Prostate gland (tissue), 2 donors: ENCODE data around the gene CEP250. TPM values are rescaled to one million over a fixed set of nuclear protein-coding genes. Genes with fewer than 3 reads are reported as not detected.
"Not testable (repeated sequence)": the region's sequence is repeated elsewhere in the genome, so short reads cannot be mapped to it uniquely, and the experiment has no call there.

ENCODE experiments used
- DNase-seq: peaks from one replicate; pipeline ENCODE4 v3.0.0-alpha.2; 2019; ENCODE audit warnings: low spot score
- H3K27ac ChIP-seq, 2 donors: fragments of 200-600 bp; sonication (generic); 2 replicates each; pipeline ENCODE4 v1.5.1; 2017 to 2019
- H3K27me3 ChIP-seq: fragments of 200-600 bp; sonication (generic); replicated peaks from 2 replicates; pipeline ENCODE4 v1.5.1; 2019; ENCODE audit not compliant: insufficient read depth
- H3K36me3 ChIP-seq, 2 donors: fragments of 200-600 bp; sonication (generic); 1 replicate in 1 of 2; 2 replicates in 1 of 2; pipeline versions ENCODE4 v1.5.1 to v1.8.1; 2017 to 2019
- H3K4me1 ChIP-seq: fragments of 200-600 bp; sonication (generic); replicated peaks from 2 replicates; pipeline ENCODE4 v1.5.1; 2019
- H3K4me3 ChIP-seq, 2 donors: fragments of 200-600 bp; sonication (generic); 2 replicates each; pipeline ENCODE4 v1.5.1; 2017 to 2019
- H3K9me3 ChIP-seq: fragments of 200-600 bp; sonication (generic); 2 replicates; pipeline ENCODE4 v1.5.1; 2017
- POLR2A ChIP-seq: fragments of 450-650 bp; IDR thresholded peaks from one replicate; pipeline ENCODE4 v1.6.1; 2016; ENCODE audit warnings: antibody characterized with exemption, mild to moderate bottlenecking
- POLR2AphosphoS5 ChIP-seq: sonication (generic); formaldehyde crosslinking; IDR thresholded peaks from one replicate; pipeline ENCODE4 v1.6.1; 2017; ENCODE audit warnings: antibody characterized with exemption
- WGBS: methylation state at CpG from one replicate; pipeline ENCODE4 v1.1.5; 2018; 5-methylcytosine and 5-hydroxymethylcytosine counted together
- intact Hi-C: fragments of 100-400 bp; cut with DNase I; formaldehyde crosslinking; loops from one replicate; pipeline ENCODE4 v1.14.2; 2022
- total RNA-seq, 2 donors: library from RNA; depleted of rRNA; stranded (reverse); fragments of >200 nt; gene quantifications; one replicate each; pipeline ENCODE4 v1.1.0, GENCODE V29; 2016
- TF ChIP-seq, protein P1 (sequence below), 4 experiments: fragments of 200-600 bp in 2 of 4; fragments of 450-650 bp in 2 of 4; sonication (generic) in 2 of 4; IDR thresholded peaks; 1 replicate in 3 of 4; 2 replicates in 1 of 4; pipeline ENCODE4 v1.5.1; 2016 to 2019; ENCODE audit warnings: antibody characterized with exemption in 4 of 4, mild to moderate bottlenecking in 2 of 4, moderate library complexity in 2 of 4

Gene CEP250
- total RNA-seq, 2 donors from 2014 or later, result 35.2 to 36.9 TPM

DNA sequence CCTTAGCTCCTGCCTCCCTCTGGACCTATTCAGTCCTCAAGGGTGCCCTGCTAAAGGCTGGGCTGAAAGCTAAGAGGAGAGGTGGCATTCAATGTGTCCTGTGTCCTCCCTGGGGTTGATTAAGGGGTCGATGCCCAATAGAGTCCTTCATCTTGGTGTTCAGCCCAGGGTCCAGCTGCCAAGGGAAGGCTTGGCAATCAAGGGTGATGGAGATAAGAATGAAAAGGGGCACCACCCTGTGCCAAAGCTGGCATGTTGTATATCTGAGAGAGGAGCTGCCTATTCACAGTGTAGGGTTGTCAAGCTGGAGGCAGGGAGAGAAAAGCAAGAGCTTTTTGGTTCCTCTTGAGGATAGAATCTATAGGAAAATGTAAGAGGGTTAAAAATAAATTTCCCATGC lies 61.7 kb downstream of the CEP250 start:
- no peaks in the 10 kb centered on the region for H3K9me3 ChIP-seq
- no peak for TF ChIP-seq POLR2AphosphoS5
- TF ChIP-seq POLR2A, result no peak
- TF ChIP-seq, protein P1, sequence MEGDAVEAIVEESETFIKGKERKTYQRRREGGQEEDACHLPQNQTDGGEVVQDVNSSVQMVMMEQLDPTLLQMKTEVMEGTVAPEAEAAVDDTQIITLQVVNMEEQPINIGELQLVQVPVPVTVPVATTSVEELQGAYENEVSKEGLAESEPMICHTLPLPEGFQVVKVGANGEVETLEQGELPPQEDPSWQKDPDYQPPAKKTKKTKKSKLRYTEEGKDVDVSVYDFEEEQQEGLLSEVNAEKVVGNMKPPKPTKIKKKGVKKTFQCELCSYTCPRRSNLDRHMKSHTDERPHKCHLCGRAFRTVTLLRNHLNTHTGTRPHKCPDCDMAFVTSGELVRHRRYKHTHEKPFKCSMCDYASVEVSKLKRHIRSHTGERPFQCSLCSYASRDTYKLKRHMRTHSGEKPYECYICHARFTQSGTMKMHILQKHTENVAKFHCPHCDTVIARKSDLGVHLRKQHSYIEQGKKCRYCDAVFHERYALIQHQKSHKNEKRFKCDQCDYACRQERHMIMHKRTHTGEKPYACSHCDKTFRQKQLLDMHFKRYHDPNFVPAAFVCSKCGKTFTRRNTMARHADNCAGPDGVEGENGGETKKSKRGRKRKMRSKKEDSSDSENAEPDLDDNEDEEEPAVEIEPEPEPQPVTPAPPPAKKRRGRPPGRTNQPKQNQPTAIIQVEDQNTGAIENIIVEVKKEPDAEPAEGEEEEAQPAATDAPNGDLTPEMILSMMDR (IDR thresholded peaks at IDR 0.05), result no peak
- no peak overlapping the region for H3K27ac ChIP-seq
- H3K4me1 ChIP-seq, result no peaks in the 10 kb centered on the region
- WGBS, result 76% methylated on average over 1 of the region's 1 CpG
- H3K4me3 ChIP-seq, result no peak overlapping the region
- intact Hi-C loops, result no loop called here
- no peaks in the 10 kb centered on the region for H3K27me3 ChIP-seq
- no peak for DNase-seq
- no peaks in the 10 kb centered on the region for H3K36me3 ChIP-seq

DNA sequence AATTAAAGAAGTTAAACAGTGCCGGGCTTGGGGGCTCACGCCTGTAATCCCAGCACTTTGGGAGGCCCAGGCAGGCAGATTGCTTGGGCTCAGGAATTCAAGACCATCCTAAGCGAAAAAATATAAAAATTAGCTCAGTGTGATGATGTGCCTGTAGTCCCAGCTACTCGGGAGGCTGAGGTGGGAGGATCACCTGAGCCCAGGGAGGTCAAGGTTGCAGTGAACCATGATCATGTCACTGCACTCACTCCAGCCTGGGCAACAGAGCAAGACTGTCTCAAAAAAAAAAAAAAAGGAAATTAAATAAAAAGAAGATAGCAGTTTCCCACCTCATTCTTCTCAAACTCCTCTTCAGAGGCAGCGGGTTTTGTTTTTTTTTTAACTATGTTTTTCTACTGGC lies 62.4 kb downstream of the CEP250 start:
- H3K36me3 ChIP-seq, H3K27me3 ChIP-seq, DNase-seq, H3K4me1 ChIP-seq, H3K27ac ChIP-seq, intact Hi-C loops, H3K4me3 ChIP-seq, H3K9me3 ChIP-seq: not testable (repeated sequence)
- 81% methylated on average over 5 of the region's 5 CpGs for WGBS

DNA sequence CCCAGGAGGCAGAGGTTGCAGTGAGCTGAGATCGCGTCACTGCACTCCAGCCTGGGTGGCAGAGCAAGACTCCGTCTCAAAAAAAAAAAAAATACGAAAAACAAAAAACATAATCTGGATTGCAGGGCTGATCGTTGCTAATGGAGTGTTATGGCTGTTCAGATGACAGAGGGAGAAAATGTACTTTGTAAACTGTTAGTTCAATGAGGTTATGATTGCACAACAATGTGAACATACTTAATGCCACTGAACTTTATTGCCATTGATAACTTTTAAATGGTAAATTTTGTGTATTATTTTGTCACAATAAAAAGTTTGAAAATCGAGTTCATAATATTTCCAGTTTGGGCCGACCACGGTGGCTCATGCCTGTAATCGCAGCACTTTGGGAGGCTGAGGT lies 63.6 kb downstream of the CEP250 start:
- Histone ChIP-seq H3K36me3 (no peaks in the 10 kb centered on the region), H3K4me3 (no peak overlapping the region), H3K27me3 (no peaks in the 10 kb centered on the region), H3K27ac (no peak overlapping the region), H3K4me1 (no peaks in the 10 kb centered on the region), H3K9me3 (no peaks in the 10 kb centered on the region)
- 84% methylated on average over 9 of the region's 9 CpGs for WGBS
- intact Hi-C loops, result no loop called here
- no peak for DNase-seq
- TF ChIP-seq POLR2A (no peak), POLR2AphosphoS5 (no peak)
- TF ChIP-seq, protein P1 (IDR thresholded peaks at IDR 0.05), result no peak

DNA sequence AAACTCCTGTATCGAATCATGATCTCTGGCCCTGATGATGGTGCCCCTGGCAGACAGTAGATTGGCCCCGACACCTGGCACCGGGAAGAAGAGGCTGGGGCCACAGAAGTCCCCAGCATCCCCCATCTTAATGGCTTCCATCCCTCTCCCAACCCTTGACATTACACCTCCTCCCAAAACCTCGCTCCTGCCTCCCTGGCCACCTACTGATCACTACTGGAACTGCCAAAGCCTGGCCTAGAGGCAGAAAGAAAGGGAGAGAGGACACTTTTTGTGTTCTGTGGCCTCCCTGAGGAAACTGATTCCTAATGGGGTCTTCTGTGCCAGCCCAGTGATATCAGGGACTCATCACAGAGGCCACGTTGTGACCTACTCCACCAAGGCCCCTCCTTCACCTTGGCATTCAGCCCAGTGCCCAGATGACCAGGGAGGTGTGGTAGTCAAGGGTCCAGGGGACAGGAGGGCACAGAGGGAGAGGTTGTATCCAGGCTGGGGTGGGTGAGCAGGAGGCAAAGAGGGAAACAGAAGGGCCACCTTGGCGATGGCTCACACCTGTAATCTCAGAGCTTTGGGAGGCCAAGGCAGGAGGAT lies 68.0 kb downstream of the CEP250 start:
- H3K9me3 ChIP-seq, result no peaks in the 10 kb centered on the region
- H3K27ac ChIP-seq, result no peak overlapping the region
- 77% methylated on average over 6 of the region's 6 CpGs for WGBS
- no peak overlapping the region for H3K4me3 ChIP-seq
- no peak for DNase-seq
- TF ChIP-seq, protein P1 (IDR thresholded peaks at IDR 0.05), result peak in 1 of 4 experiments; percentile 35
- no peak for TF ChIP-seq POLR2AphosphoS5
- no peak for TF ChIP-seq POLR2A
- no peaks in the 10 kb centered on the region for H3K36me3 ChIP-seq
- no peaks in the 10 kb centered on the region for H3K27me3 ChIP-seq
- no peaks in the 10 kb centered on the region for H3K4me1 ChIP-seq
- intact Hi-C loops, result no loop called here

DNA sequence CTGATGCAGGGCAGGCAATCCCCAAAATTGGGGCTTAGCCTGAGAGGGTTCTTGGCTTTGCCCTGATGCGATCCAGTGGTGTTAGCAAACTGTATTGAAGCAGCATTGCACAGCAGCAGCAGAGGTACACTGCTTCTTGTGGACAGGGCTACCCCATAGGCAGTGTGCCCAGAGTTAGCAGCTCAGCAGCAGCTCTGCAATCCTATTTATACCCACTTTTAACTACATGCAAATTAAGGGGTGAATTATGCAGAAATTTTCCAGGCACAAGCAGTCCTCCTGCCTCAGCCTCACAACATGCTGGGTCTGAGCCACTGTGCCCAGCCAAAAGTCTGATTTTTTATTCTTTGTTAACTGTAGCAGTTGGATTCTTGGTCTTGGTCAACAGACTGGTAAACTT lies 70.2 kb downstream of the CEP250 start:
- intact Hi-C loops, result no loop called here
- 86% methylated on average over 1 of the region's 1 CpG for WGBS
- Histone ChIP-seq H3K36me3 (no peaks in the 10 kb centered on the region), H3K27ac (no peak overlapping the region), H3K27me3 (no peaks in the 10 kb centered on the region), H3K9me3 (no peaks in the 10 kb centered on the region), H3K4me3 (no peak overlapping the region), H3K4me1 (no peaks in the 10 kb centered on the region)
- TF ChIP-seq, protein P1 (IDR thresholded peaks at IDR 0.05), result no peak
- TF ChIP-seq POLR2AphosphoS5 (no peak), POLR2A (no peak)
- DNase-seq, result no peak
